Activated CD8-positive, alpha-beta memory T cell treated with anti-CD3 and anti-CD28 coated beads, Interleukin-2, amount 10 ng/mL, durations not matched to agents 7 days and 5 days (primary cell): ENCODE data around the gene MACROD1. TPM values are rescaled to one million over a fixed set of nuclear protein-coding genes. Genes with fewer than 3 reads are reported as not detected.
A peak's percentile ranks its signal among the peaks of the same experiment; 100 is the strongest.

Experiments
- ATAC-seq: fragments of 150-1000 bp; cut with Tn5 transposase; one replicate; pipeline ENCODE4 v1.10.0; 2021; ENCODE audit warnings: moderate library complexity
- CTCF ChIA-PET: fragments of 350-600 bp; sonication (Branson Sonifier 250); formaldehyde crosslinking; loops from one replicate; lab custom pipeline; 2021; ENCODE audit warnings: antibody characterized with exemption; lab: Charles Lee
- DNase-seq: peaks from one replicate; pipeline ENCODE4 v3.0.0-alpha.2; 2020
- H3K27ac Mint-ChIP-seq: one replicate; pipeline ENCODE4 v1.8.0; 2021; ENCODE audit warnings: mild to moderate bottlenecking, mixed read lengths
- H3K27me3 Mint-ChIP-seq: one replicate; pipeline ENCODE4 v1.8.0; 2021; ENCODE audit warnings: mixed read lengths
- H3K36me3 Mint-ChIP-seq: one replicate; pipeline ENCODE4 v1.8.0; 2021; ENCODE audit warnings: mild to moderate bottlenecking, mixed read lengths
- H3K4me1 Mint-ChIP-seq: one replicate; pipeline ENCODE4 v1.8.0; 2021; ENCODE audit warnings: mixed read lengths
- H3K4me3 Mint-ChIP-seq: one replicate; pipeline ENCODE4 v1.8.0; 2021; ENCODE audit warnings: mild to moderate bottlenecking, moderate library complexity, mixed read lengths
- H3K9me3 Mint-ChIP-seq: one replicate; pipeline ENCODE4 v1.8.0; 2022; ENCODE audit warnings: low read depth, mixed read lengths
- total RNA-seq, 2 experiments: library from RNA; stranded (reverse); gene quantifications; one replicate each; pipeline ENCODE4 v1.2.3, GENCODE V29; 2021

Gene MACROD1
- total RNA-seq, 2 experiments from 2014 or later: 10.1 to 12.3 TPM

GRCh38 chr11:64204080-64204440 lies 38.1 kb upstream of the MACROD1 start:
- CTCF ChIA-PET: interaction anchor here (0.6 to 9.6 kb wide), 27 partner anchors 9 to 245 kb away, joined by 3 to 169 read pairs (median 5); partner anchors contain the start of genes BAD, CATSPERZ, DNAJC4 and ESRRA
- DNase-seq (no peak), ATAC-seq (no peak)
- Mint-ChIP-seq H3K36me3 (peaks cover 58% of the 10 kb centered on the region), H3K4me3 (no peak overlapping the region), H3K27me3 (no peaks in the 10 kb centered on the region), H3K27ac (no peak overlapping the region), H3K4me1 (peaks cover 42% of the 10 kb centered on the region), H3K9me3 (no peaks in the 10 kb centered on the region)

- no peak for DNase-seq
- Mint-ChIP-seq H3K36me3 (peaks cover 59% of the 10 kb centered on the region), H3K4me1 (peaks cover 37% of the 10 kb centered on the region), H3K27ac (no peak overlapping the region), H3K4me3 (no peak overlapping the region), H3K9me3 (no peaks in the 10 kb centered on the region), H3K27me3 (no peaks in the 10 kb centered on the region)
- no peak for ATAC-seq
- CTCF ChIA-PET: interaction anchor here (1.0 to 9.6 kb wide), 8 partner anchors 15 to 114 kb away, joined by 5 to 169 read pairs (median 22); partner anchors contain the start of genes CATSPERZ, DNAJC4, ESRRA and NUDT22
Observed at GRCh38 chr11:64203421-64204079, 37.6 kb upstream of the MACROD1 start.

- CTCF ChIA-PET: interaction anchor here (1.0 to 9.6 kb wide), 5 partner anchors 14 to 129 kb away, joined by 3 to 169 read pairs (median 52); partner anchors contain the start of genes CATSPERZ, ESRRA, PLCB3 and PRDX5
- Mint-ChIP-seq H3K27ac (no peak overlapping the region), H3K4me1 (peaks cover 34% of the 10 kb centered on the region), H3K27me3 (no peaks in the 10 kb centered on the region), H3K4me3 (no peak overlapping the region), H3K36me3 (peaks cover 60% of the 10 kb centered on the region), H3K9me3 (no peaks in the 10 kb centered on the region)
- DNase-seq (no peak), ATAC-seq (no peak)
Observed at GRCh38 chr11:64202992-64203391, 37.1 kb upstream of the MACROD1 start.

GRCh38 chr11:64201543-64201942 lies 35.6 kb upstream of the MACROD1 start:
- H3K36me3 Mint-ChIP-seq: peaks cover 57% of the 10 kb centered on the region

GRCh38 chr11:64198511-64198910 lies 32.6 kb upstream of the MACROD1 start:
- Mint-ChIP-seq H3K36me3 (peaks cover 64% of the 10 kb centered on the region), H3K4me3 (no peak overlapping the region), H3K9me3 (no peaks in the 10 kb centered on the region), H3K4me1 (peaks cover 30% of the 10 kb centered on the region), H3K27ac (no peak overlapping the region), H3K27me3 (no peaks in the 10 kb centered on the region)
- no peak for DNase-seq
- no peak for ATAC-seq
- CTCF ChIA-PET: interaction anchor here (2.1 to 2.3 kb wide), 2 partner anchors 13 to 102 kb away, joined by 5 to 7 read pairs; partner anchors contain the start of gene STIP1

More at GRCh38 chr11:64201543-64201942, 35.6 kb upstream of the MACROD1 start:
- CTCF ChIA-PET: interaction anchor here (1.0 to 9.6 kb wide), 4 partner anchors 13 to 102 kb away, joined by 3 to 169 read pairs (median 89); partner anchors contain the start of genes CATSPERZ, DNAJC4, ESRRA and PLCB3
- ATAC-seq: no peak
- Mint-ChIP-seq H3K27ac (peak overlapping the region; percentile 7), H3K4me1 (peaks cover 42% of the 10 kb centered on the region), H3K27me3 (no peaks in the 10 kb centered on the region), H3K9me3 (no peaks in the 10 kb centered on the region), H3K4me3 (no peak overlapping the region)
- no peak for DNase-seq

GRCh38 chr11:64196626-64197025 lies 30.7 kb upstream of the MACROD1 start:
- H3K27ac Mint-ChIP-seq: no peak overlapping the region
- peaks cover 29% of the 10 kb centered on the region for H3K4me1 Mint-ChIP-seq

GRCh38 chr11:64192434-64192833 lies 26.5 kb upstream of the MACROD1 start:
- Mint-ChIP-seq H3K9me3 (no peaks in the 10 kb centered on the region), H3K27me3 (no peaks in the 10 kb centered on the region), H3K4me3 (no peak overlapping the region), H3K36me3 (peaks cover 52% of the 10 kb centered on the region), H3K4me1 (peaks cover 42% of the 10 kb centered on the region), H3K27ac (no peak overlapping the region)
- ATAC-seq: no peak
- no peak for DNase-seq
- CTCF ChIA-PET: interaction anchor here (1.1 to 11.0 kb wide), 2 partner anchors 11 to 54 kb away, joined by 3 to 126 read pairs; partner anchors contain the start of gene FERMT3

More at GRCh38 chr11:64196626-64197025, 30.7 kb upstream of the MACROD1 start:
- DNase-seq (no peak), ATAC-seq (no peak)
- CTCF ChIA-PET: interaction anchor here (1.5 to 2.3 kb wide), 3 partner anchors 11 to 104 kb away, joined by 3 to 7 read pairs (median 5); partner anchors contain the start of genes NUDT22 and STIP1
- Mint-ChIP-seq H3K36me3 (peaks cover 57% of the 10 kb centered on the region), H3K9me3 (no peaks in the 10 kb centered on the region), H3K4me3 (no peak overlapping the region), H3K27me3 (no peaks in the 10 kb centered on the region)

- no peak overlapping the region for H3K4me3 Mint-ChIP-seq
- no peak overlapping the region for H3K27ac Mint-ChIP-seq
- DNase-seq (peak; percentile 81), ATAC-seq (no peak)
- peaks cover 47% of the 10 kb centered on the region for H3K4me1 Mint-ChIP-seq
- H3K27me3 Mint-ChIP-seq: no peaks in the 10 kb centered on the region
- no peaks in the 10 kb centered on the region for H3K9me3 Mint-ChIP-seq
- CTCF ChIA-PET: interaction anchor here (0.9 to 11.0 kb wide), 16 partner anchors 11 to 173 kb away, joined by 3 to 126 read pairs (median 4); partner anchors contain the start of genes CATSPERZ, FERMT3, NUDT22 and TRPT1
- H3K36me3 Mint-ChIP-seq: peaks cover 17% of the 10 kb centered on the region
Observed at GRCh38 chr11:64186492-64187165, 20.7 kb upstream of the MACROD1 start.

- no peak within 1 kb of the TSS for H3K4me3 Mint-ChIP-seq
- H3K4me1 Mint-ChIP-seq: peaks cover 53% of the 10 kb centered on the region
- H3K27me3 Mint-ChIP-seq: no peaks in the 10 kb centered on the region
- H3K9me3 Mint-ChIP-seq: no peaks in the 10 kb centered on the region
- H3K27ac Mint-ChIP-seq: peak within 1 kb of the TSS; percentile 96
- H3K36me3 Mint-ChIP-seq: peaks cover 17% of the 10 kb centered on the region
- ATAC-seq (peak; percentile 93), DNase-seq (peak; percentile 100)
- CTCF ChIA-PET: interaction anchor here (0.6 to 11.0 kb wide), 18 partner anchors 10 to 240 kb away, joined by 3 to 126 read pairs (median 4); partner anchors contain the start of genes CATSPERZ, FERMT3, FKBP2 and NUDT22
Observed at GRCh38 chr11:64185693-64186491, 20.0 kb upstream of the MACROD1 start, which contains the start of gene STIP1. Gene STIP1, plus strand, starts transcription at chr11:64186171. Its CDS starts 91 bp downstream, at chr11:64186262.

- CTCF ChIA-PET: interaction anchor here (0.6 to 11.0 kb wide), 18 partner anchors 9 to 239 kb away, joined by 3 to 126 read pairs (median 5); partner anchors contain the start of genes CATSPERZ, FERMT3, FKBP2 and MACROD1
- Mint-ChIP-seq H3K4me3 (no peak overlapping the region), H3K4me1 (peaks cover 49% of the 10 kb centered on the region), H3K27ac (peak overlapping the region; percentile 96), H3K27me3 (no peaks in the 10 kb centered on the region), H3K36me3 (peaks cover 14% of the 10 kb centered on the region), H3K9me3 (no peaks in the 10 kb centered on the region)
- ATAC-seq (peak; percentile 1), DNase-seq (no peak)
Observed at GRCh38 chr11:64185175-64185692, 19.3 kb upstream of the MACROD1 start.

GRCh38 chr11:64183890-64184289 lies 18.0 kb upstream of the MACROD1 start:
- Mint-ChIP-seq H3K4me3 (no peak overlapping the region), H3K27me3 (no peaks in the 10 kb centered on the region), H3K27ac (no peak overlapping the region), H3K9me3 (no peaks in the 10 kb centered on the region), H3K4me1 (peaks cover 43% of the 10 kb centered on the region), H3K36me3 (peaks cover 8% of the 10 kb centered on the region)
- CTCF ChIA-PET: interaction anchor here (1.4 to 11.0 kb wide), 3 partner anchors 18 to 34 kb away, joined by 5 to 126 read pairs (median 7); partner anchors contain the start of genes FERMT3 and MACROD1
- DNase-seq (no peak), ATAC-seq (no peak)
